ENCODE results near the gene KCNK18. TPM values are rescaled to one million over a fixed set of nuclear protein-coding genes. Genes with fewer than 3 reads are reported as not detected.
A peak's percentile ranks its signal among the peaks of the same experiment; 100 is the strongest.
"Not testable (repeated sequence)": the region's sequence is repeated elsewhere in the genome, so short reads cannot be mapped to it uniquely, and the experiment has no call there.

KCNK18 gene
- total RNA-seq, 1 donor from 2014 or later = not detected

GRCh38 chr10:117222976-117223692 is 25.8 kb downstream of the KCNK18 start:
- H3K27ac Mint-ChIP-seq = no peak overlapping the region

GRCh38 chr10:117223693-117224430 is 26.6 kb downstream of the KCNK18 start:
- Mint-ChIP-seq H3K9me3 (no peaks in the 10 kb centered on the region), H3K27me3 (peaks cover 27% of the 10 kb centered on the region)
- no peak for TF ChIP-seq CTCF (conservative IDR thresholded peaks at IDR 0.05)

More at GRCh38 chr10:117222976-117223692, 25.8 kb downstream of the KCNK18 start:
- TF ChIP-seq CTCF (conservative IDR thresholded peaks at IDR 0.05) = no peak
- Mint-ChIP-seq H3K4me1 (ENCODE audit: unreplicated experiment) (no peaks in the 10 kb centered on the region), H3K9me3 (no peaks in the 10 kb centered on the region), H3K36me3 (no peaks in the 10 kb centered on the region), H3K4me3 (no peak overlapping the region), H3K27me3 (peaks cover 29% of the 10 kb centered on the region)
- DNase-seq (ENCODE audit: extremely low spot score, unreplicated experiment) = no peak

GRCh38 chr10:117224881-117225280 is 27.6 kb downstream of the KCNK18 start:
- no peak overlapping the region for H3K27ac Mint-ChIP-seq
- DNase-seq (ENCODE audit: extremely low spot score, unreplicated experiment) = no peak
- peaks cover 34% of the 10 kb centered on the region for H3K27me3 Mint-ChIP-seq
- no peak for TF ChIP-seq CTCF (conservative IDR thresholded peaks at IDR 0.05)
- no peak overlapping the region for H3K4me3 Mint-ChIP-seq
- no peaks in the 10 kb centered on the region for H3K36me3 Mint-ChIP-seq
- H3K4me1 Mint-ChIP-seq (ENCODE audit: unreplicated experiment) = no peaks in the 10 kb centered on the region
- no peaks in the 10 kb centered on the region for H3K9me3 Mint-ChIP-seq

More at GRCh38 chr10:117223693-117224430, 26.6 kb downstream of the KCNK18 start:
- no peaks in the 10 kb centered on the region for H3K4me1 Mint-ChIP-seq (ENCODE audit: unreplicated experiment)
- H3K4me3 Mint-ChIP-seq = no peak overlapping the region
- no peak overlapping the region for H3K27ac Mint-ChIP-seq
- no peaks in the 10 kb centered on the region for H3K36me3 Mint-ChIP-seq
- no peak for DNase-seq (ENCODE audit: extremely low spot score, unreplicated experiment)

- H3K4me1 Mint-ChIP-seq (ENCODE audit: unreplicated experiment) = no peaks in the 10 kb centered on the region
- no peak overlapping the region for H3K27ac Mint-ChIP-seq
- TF ChIP-seq CTCF (conservative IDR thresholded peaks at IDR 0.05) = peak; percentile 56
- DNase-seq (ENCODE audit: extremely low spot score, unreplicated experiment) = no peak
- H3K27me3 Mint-ChIP-seq = peaks cover 45% of the 10 kb centered on the region
- no peak overlapping the region for H3K4me3 Mint-ChIP-seq
- peaks cover 6% of the 10 kb centered on the region for H3K36me3 Mint-ChIP-seq
- H3K9me3 Mint-ChIP-seq = no peaks in the 10 kb centered on the region
These were observed 29.6 kb downstream of the KCNK18 start for GRCh38 chr10:117226813-117227451.

GRCh38 chr10:117228210-117228609 is 30.9 kb downstream of the KCNK18 start:
- H3K4me1 Mint-ChIP-seq (ENCODE audit: unreplicated experiment) = no peaks in the 10 kb centered on the region
- H3K9me3 Mint-ChIP-seq = no peaks in the 10 kb centered on the region
- peaks cover 56% of the 10 kb centered on the region for H3K27me3 Mint-ChIP-seq
- TF ChIP-seq CTCF (conservative IDR thresholded peaks at IDR 0.05) = no peak
- no peak overlapping the region for H3K4me3 Mint-ChIP-seq
- DNase-seq (ENCODE audit: extremely low spot score, unreplicated experiment) = no peak
- peaks cover 6% of the 10 kb centered on the region for H3K36me3 Mint-ChIP-seq
- no peak overlapping the region for H3K27ac Mint-ChIP-seq

- H3K9me3 Mint-ChIP-seq; H3K4me3 Mint-ChIP-seq; H3K36me3 Mint-ChIP-seq; DNase-seq (ENCODE audit: extremely low spot score, unreplicated experiment); H3K27ac Mint-ChIP-seq; H3K4me1 Mint-ChIP-seq (ENCODE audit: unreplicated experiment): not testable (repeated sequence)
- peaks cover 74% of the 10 kb centered on the region for H3K27me3 Mint-ChIP-seq
These were observed 32.8 kb downstream of the KCNK18 start for GRCh38 chr10:117230107-117230506.
